ENCODE results near the gene KY.

Gene KY

GRCh38 chr3:134644731-134645514, 5.9 kb downstream of the KY start:
- no peak for DNase-seq (ENCODE audit: low read depth in 2 of 2)

- no peak for DNase-seq (ENCODE audit: low read depth in 2 of 2)
Observed at GRCh38 chr3:134643150-134643675, 7.6 kb downstream of the KY start.

DNA sequence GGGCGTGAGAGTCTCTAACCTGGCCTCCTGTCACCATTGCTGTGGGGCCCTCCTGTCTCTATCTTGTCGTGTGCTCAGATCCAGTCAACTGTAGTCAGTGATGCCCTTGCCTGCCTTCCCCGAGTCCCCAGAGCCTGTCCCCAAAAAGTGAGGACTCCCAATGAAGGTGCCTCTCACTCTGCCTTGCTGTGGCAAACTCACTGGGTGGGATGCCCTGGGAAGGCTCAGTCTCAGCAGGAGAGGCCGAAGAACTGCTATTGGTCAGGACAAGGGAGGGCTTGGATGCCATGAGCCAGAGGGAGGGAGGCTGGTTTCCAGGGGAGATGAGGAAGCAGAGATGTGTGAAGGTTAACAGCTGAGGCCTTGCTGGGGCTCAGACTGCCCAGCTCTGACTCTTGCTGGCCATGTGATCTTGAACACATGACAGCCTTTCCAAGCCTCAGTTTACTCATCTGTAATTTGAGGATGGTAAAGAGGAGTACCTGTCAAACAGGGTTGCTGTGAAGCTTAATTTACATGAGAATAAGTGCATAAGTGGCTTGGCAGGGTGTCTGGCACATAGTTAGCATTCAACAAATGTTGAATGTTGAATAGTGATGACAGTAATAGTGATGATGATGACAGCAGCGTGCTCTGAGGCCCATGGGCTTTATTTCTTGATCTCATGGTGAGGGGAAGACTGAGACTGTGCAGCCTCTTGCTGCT, 8.2 kb downstream of the KY start:
- DNase-seq (ENCODE audit: low read depth in 2 of 2) = no peak

GRCh38 chr3:134641671-134642300, 9.0 kb downstream of the KY start:
- no peak for DNase-seq (ENCODE audit: low read depth in 2 of 2)

GRCh38 chr3:134640872-134641470, 9.9 kb downstream of the KY start:
- DNase-seq (ENCODE audit: low read depth in 2 of 2) = no peak

- no peak for DNase-seq (ENCODE audit: low read depth in 2 of 2)
Observed at GRCh38 chr3:134640378-134640777, 10.4 kb downstream of the KY start.

DNA sequence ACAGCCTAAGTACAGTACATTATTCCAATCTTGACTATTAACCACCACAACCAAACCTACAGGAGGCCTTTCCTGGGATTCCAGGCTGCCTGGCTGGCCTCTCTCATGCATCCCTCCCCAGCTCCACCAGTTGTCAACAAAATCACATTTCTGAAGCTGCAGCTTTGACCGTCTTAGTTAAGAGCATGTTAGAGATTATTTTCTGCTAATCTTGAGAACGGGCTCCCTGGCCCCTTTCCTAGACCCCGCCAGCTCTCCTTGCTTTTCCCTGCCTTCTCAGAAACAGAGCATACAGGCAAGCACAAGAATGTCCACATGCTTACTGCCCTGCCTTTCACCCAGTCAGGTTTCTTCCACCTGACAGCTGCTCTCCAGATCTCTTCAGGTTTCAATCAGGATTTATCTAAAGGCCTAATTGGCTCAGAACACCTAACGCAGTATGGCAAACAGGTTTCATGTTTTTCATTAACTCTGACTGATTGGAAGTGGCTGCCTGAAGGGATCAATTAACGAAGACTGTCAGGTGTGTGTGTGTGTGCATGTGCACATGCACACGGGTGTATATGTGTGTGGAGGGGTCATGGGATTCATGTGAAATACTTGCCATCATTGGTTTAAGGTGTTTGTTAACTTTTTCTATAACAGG, 12.3 kb downstream of the KY start:
- no peak for DNase-seq (ENCODE audit: low read depth in 2 of 2)

GRCh38 chr3:134636406-134636805, 14.4 kb downstream of the KY start:
- no peak for DNase-seq (ENCODE audit: low read depth in 2 of 2)

DNA sequence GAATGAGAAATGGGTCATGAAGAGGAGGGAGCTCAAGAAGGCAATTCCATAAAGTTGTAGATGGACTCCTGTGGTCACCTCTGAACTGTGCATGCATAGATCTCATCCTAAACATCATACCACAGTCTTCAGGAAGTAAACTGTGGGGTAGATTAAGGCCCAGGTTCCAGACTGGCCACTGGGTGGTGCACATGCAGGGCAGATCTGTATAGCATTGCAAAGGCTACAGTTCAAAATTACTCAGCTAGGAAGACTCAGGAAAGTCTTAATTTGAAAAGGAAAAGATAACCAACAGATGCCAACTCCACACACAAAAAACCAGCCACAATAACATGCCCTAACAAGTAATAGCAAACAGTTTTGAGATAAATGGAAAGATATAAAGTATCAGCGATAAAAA, 20.3 kb downstream of the KY start:
- no peak for DNase-seq (ENCODE audit: low read depth in 2 of 2)

GRCh38 chr3:134628884-134629283, 21.9 kb downstream of the KY start:
- DNase-seq (ENCODE audit: low read depth in 2 of 2) = no peak

DNA sequence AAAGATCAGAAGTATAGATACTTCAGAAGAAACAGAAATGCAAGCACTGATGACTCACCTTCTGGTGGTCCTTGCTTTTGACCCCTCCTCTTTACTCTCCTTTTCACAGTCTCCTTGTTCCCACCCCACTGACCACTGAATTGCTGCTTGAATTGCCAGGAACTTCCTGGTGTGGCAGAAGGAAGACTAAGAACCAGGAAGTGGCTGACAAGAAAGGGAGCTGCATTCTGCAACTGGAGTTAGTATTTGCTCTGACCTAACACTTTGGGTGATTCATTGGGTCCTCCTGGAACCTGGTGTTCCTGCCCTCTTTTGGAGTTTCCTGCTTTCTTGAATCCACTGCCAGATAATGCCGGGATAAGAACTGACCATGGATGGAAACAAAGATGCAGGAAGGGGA, 23.0 kb downstream of the KY start:
- DNase-seq (ENCODE audit: low read depth in 2 of 2) = no peak

DNA sequence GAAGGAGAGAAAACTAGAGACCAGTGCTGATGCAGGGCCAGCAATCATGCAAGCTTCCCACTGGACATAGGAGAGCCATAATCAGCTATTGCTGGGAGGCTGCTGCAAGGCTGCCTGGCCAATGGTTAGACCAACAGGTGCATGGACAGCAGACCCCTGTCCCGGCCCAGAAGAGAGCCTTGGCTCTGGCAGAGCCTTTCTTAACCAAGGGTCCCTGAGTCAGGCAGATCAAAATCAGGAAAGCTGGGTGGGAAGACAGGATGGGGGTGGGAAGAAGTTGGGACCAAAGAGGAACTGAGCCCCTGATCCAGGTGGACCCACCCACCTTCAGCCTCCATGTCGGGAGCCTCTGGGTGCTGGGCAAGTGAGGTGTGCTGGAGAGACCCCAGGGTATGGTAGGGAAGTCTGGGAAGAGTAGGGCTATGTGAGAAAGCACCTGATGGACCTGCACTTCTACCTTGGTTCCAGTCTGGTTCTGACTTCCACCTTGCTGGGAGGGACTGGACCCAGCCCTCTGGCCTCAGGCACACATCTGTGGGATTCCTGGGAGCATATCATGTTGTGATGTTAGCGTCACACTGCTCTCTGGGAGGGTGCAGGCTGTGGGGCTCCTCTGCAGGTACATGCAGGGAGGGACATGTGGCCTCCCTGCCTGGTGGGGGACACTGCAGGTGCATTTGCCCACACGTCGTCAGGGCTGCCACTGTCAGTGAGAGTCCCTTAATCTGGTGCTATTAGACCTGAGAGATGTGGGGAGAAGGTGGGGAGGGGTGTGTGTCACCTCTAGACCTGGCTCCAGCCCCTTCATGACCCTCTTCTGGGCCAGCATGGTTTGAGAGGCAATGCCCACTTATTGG, 24.7 kb downstream of the KY start:
- no peak for DNase-seq (ENCODE audit: low read depth in 2 of 2)

GRCh38 chr3:134625462-134625861, 25.4 kb downstream of the KY start:
- DNase-seq (ENCODE audit: low read depth in 2 of 2) = no peak

DNA sequence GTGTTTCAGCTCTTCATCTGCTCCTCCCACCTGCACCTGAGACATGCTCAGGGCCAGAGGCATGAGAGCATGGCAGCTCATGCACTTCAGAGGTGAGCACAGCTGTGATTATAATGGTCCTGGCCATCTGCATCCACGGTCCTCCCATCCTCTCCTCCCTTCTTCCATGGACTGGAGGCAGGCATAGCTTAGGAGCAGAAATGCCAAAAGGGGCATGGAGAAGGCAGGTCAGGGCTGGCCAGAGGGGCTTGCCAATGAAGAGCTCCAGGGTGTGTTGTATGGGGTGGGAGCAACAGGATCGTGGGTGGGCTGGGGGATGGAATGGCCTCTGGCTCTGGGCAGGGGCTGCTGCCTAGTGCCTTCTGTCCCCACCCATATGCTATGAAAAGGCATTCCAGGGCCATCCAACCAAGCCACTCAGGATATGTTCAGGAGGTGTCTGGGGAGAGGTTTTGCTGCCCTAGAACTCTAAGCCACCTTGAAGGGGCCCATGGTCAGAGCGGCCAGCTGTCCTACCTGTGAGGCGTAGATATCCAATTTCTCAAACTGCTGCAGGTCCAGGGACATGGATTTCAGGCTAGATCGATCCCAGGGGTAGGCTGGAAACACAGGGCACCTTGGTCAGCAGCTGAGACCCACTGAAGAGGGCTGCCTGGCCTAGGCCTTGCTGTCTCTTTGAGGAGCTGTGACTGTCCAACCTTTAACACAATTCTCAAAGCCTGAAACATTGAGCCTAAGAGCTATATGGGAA, 26.1 kb downstream of the KY start:
- DNase-seq (ENCODE audit: low read depth in 2 of 2) = no peak

- DNase-seq (ENCODE audit: low read depth in 2 of 2) = no peak
Observed at GRCh38 chr3:134623615-134624245, 27.1 kb downstream of the KY start.

- no peak for DNase-seq (ENCODE audit: low read depth in 2 of 2)
Observed at GRCh38 chr3:134622806-134623365, 27.9 kb downstream of the KY start.

GRCh38 chr3:134621854-134622253, 29.0 kb downstream of the KY start:
- DNase-seq (ENCODE audit: low read depth in 2 of 2) = no peak

DNA sequence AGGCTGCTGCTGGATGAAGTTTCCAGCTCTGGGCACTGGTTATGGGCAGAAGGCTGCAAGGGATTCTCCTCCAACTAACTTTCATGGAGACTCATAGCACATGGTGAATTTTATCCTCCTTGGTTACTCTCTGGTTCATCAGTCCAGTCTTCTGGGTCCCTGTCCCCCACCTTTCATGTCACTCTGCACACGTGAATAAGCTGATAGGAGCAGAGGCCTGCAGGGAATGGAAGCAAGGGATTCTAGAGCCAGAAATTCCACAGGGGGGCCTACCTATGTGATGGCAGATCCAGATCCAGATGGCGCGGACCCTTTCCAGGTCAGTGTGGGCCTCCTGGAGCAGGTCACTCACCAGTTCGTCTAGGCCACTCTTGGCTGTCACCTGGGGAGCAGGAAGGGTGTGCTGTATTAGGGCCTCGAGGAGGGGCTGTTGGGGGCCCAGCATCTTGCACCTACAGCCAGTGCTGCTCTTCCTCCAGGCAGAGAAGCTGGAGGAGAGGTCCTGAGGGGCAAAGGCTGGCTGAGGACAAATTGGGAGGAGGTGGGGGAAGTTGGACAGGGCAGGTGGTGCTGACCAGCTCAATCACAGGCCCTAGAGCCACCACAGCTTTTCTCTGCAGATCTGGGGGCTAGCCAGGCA, 30.2 kb downstream of the KY start:
- DNase-seq (ENCODE audit: low read depth in 2 of 2) = no peak
